Sigmoid colon (tissue), 4 donors: ENCODE data around the gene UBASH3A.

Source experiments
- CTCF ChIP-seq, 4 experiments: fragments of 450-650 bp in 3 of 4; fragments of 200-600 bp in 1 of 4; IDR thresholded peaks; one replicate each; pipeline ENCODE4 v1.5.1; 2016 to 2019; ENCODE audit warnings: antibody characterized with exemption in 4 of 4, mild to moderate bottlenecking in 3 of 4, moderate library complexity in 2 of 4
- EP300 ChIP-seq, 4 donors: sonication (generic); formaldehyde crosslinking; IDR thresholded peaks; one replicate each; pipeline ENCODE4 v1.6.1; 2017; ENCODE audit warnings: antibody characterized with exemption in 4 of 4
- POLR2A ChIP-seq, 2 donors: fragments of 450-650 bp; IDR thresholded peaks; one replicate each; pipeline ENCODE4 v1.6.1; 2016; ENCODE audit warnings: antibody characterized with exemption in 2 of 2, mild to moderate bottlenecking in 2 of 2, moderate library complexity in 2 of 2
- POLR2AphosphoS5 ChIP-seq, 4 donors: sonication (generic); formaldehyde crosslinking; IDR thresholded peaks; one replicate each; pipeline ENCODE4 v1.6.1; 2017; ENCODE audit warnings: antibody characterized with exemption in 4 of 4

DNA sequence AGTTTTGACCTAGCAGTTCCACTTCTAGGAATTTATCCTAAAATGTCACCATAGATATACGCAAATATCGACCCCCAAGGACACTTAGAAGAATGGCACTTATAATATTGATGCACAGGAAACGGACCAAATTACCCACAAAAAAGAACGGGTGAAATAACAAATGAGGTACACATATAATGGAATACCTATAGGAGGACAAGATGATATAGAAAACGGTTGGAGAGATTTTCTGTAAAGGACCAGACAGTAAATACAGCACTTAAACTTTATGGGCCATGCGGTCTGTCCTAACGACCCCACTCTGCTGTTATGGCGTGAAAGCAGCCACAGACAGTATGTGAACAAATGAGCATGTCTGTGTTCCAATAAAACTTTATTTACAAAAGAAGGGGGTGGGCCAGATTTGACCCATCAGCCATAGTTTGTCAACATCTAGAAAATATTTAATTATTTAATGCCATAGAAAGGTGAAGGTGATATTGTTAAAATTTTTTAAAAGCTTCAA is 10.2 kb upstream of the UBASH3A start:
- TF ChIP-seq CTCF (IDR thresholded peaks at IDR 0.05) (no peak), EP300 (IDR thresholded peaks at IDR 0.05) (no peak), POLR2A (IDR thresholded peaks at IDR 0.05) (no peak), POLR2AphosphoS5 (IDR thresholded peaks at IDR 0.05) (no peak)
